ENCODE data around the gene RNF220. TPM values are rescaled to one million over a fixed set of nuclear protein-coding genes. Genes with fewer than 3 reads are reported as not detected.

Gene RNF220
- total RNA-seq, 2 experiments from 2014 or later = 81.8 to 94.1 TPM

DNA sequence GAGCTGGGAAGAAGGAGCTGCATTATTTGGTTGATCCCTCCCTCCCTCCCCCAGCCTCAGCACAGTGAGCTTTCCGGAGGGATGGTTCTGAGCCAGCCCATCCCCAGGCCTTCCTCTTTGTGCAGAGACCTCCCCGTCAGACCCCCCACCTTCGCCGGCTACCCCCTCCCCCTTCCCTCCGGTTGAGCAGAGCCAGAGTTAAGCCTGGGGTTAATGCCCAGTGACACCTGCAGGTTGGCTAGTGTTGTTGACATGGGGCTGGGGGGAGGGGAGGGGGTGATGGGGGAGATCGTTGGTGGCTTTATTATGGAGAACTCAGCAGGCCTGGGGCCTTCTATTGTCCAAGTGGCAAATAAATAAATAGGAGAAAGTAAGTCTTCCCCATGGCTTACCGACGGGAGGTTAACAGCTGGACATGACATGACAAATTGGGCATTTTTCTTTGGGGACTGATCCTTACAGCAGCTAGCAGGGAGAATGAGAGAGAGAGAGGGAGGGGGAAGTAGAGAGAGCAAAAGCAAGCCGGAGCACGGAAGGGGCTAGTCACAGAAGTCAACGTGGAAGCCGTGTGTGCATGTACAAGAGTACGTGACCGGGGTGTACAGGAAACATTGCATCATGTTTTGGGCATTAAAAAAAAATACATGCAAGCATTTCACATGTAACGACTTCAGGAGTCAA, 138.1 kb downstream of the RNF220 start:
- DNase-seq (no peak), ATAC-seq (no peak)
- Mint-ChIP-seq H3K36me3 (no peaks in the 10 kb centered on the region), H3K27me3 (peaks cover 51% of the 10 kb centered on the region), H3K9me3 (ENCODE audit: low read depth) (no peaks in the 10 kb centered on the region), H3K27ac (no peak overlapping the region), H3K4me1 (no peaks in the 10 kb centered on the region), H3K4me3 (no peak overlapping the region)
- CTCF ChIA-PET = interaction anchor here (1.1 kb wide), 1 partner anchor 51 kb away, joined by 3 read pairs; no protein-coding TSS in a partner anchor

DNA sequence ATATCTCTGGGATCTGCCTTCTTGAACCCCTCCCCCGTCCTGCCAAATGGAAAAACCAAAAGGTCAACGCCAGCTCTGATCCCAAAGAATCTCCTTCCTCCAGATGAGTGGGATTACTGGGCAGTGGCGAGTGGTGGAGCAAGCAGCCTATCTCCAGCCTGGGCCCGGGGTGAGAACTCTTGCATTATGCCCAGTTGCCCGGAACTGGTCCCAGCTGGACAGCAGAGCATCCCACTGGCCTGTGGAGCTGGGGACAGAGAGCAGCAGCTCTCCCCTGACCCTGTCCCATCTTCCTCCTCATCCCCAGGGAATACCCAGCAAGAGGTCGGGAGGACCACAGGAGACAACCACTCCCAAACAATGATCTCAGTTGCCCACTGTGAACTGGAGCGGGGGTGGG, 138.7 kb downstream of the RNF220 start:
- peaks cover 51% of the 10 kb centered on the region for H3K27me3 Mint-ChIP-seq
- no peak for DNase-seq
- H3K4me3 Mint-ChIP-seq = no peak overlapping the region
- CTCF ChIA-PET = no interaction called here
- H3K36me3 Mint-ChIP-seq = no peaks in the 10 kb centered on the region
- H3K9me3 Mint-ChIP-seq (ENCODE audit: low read depth) = no peaks in the 10 kb centered on the region
- ATAC-seq = no peak
- no peaks in the 10 kb centered on the region for H3K4me1 Mint-ChIP-seq
- H3K27ac Mint-ChIP-seq = no peak overlapping the region

DNA sequence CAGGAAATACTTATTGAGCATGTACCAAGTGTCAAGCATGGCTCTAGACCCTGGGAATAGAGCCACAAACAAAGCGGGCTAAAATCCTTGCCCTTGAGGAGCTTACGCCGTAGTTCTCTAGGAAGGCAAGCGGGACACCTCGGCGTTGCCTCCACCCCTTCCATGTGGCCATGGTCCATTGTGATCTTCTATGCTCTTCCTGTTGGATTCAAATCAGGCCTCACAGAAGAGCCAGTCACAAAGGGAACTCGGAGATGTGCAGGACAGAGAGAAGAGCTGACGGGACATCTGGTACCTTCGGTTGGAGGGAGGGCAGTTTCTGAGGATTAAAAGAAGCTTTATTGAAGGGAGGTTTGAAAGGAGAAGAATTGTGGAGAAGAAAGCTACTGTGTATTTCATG, 139.9 kb downstream of the RNF220 start:
- H3K27ac Mint-ChIP-seq = no peak overlapping the region
- CTCF ChIA-PET = no interaction called here
- H3K9me3 Mint-ChIP-seq (ENCODE audit: low read depth) = no peaks in the 10 kb centered on the region
- peaks cover 43% of the 10 kb centered on the region for H3K27me3 Mint-ChIP-seq
- DNase-seq = no peak
- no peaks in the 10 kb centered on the region for H3K4me1 Mint-ChIP-seq
- H3K36me3 Mint-ChIP-seq = no peaks in the 10 kb centered on the region
- no peak for ATAC-seq
- no peak overlapping the region for H3K4me3 Mint-ChIP-seq

DNA sequence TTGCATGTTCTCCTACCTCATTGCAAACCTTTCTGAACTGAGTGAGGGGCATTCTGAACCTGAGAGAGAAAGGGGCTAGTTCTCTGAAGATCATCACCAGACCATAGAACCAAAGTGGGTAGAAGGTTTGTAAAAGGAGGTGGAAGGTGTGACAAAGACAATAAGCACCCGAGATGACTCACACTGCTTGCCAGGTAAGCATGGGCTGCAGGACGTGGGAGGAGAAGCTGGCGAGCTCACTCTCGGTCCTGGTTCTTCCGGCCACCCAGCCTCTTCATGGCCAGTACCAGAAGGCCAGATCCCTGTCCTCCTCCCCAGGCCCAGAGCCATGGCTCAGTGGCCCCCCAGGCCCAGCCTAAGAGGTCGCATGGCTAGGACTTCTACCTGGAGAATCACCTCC, 140.9 kb downstream of the RNF220 start:
- H3K9me3 Mint-ChIP-seq (ENCODE audit: low read depth) = no peaks in the 10 kb centered on the region
- no peaks in the 10 kb centered on the region for H3K4me1 Mint-ChIP-seq
- no peak for ATAC-seq
- DNase-seq = no peak
- H3K36me3 Mint-ChIP-seq = no peaks in the 10 kb centered on the region
- CTCF ChIA-PET = no interaction called here
- peaks cover 35% of the 10 kb centered on the region for H3K27me3 Mint-ChIP-seq
- H3K27ac Mint-ChIP-seq = no peak overlapping the region
- no peak overlapping the region for H3K4me3 Mint-ChIP-seq

DNA sequence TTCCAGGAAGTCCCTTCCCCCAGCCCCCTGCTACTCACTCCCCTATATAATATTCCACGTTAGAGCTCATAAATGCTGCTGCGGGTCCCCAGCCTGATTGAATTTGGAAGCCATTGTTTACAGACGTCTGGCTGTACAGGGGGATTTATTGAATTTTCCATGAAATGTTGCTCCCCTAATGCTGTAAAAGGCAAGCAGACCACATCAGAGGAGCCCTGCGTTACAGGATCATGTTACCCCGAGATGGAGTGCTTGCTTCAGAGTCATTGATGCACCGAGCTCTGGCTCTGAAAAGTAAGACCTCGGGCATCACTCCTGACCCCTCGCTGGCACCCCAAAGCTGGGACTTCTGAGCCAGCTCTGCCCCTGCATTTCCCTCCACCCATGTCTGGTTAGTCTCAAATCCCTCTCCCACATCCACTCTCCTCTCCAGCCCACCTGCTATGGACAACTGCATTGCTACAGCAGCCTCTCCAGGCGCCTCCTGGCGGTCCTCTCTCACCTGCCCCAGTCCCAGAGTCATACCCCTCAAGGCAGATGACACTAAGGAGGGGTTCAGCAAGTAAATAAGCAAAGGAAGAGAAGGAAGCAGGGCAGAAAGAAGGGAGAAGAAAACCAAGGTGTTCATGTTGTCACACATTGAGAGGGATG, 141.5 kb downstream of the RNF220 start:
- DNase-seq = no peak
- CTCF ChIA-PET = no interaction called here
- Mint-ChIP-seq H3K27me3 (peaks cover 33% of the 10 kb centered on the region), H3K36me3 (no peaks in the 10 kb centered on the region), H3K27ac (no peak overlapping the region), H3K9me3 (ENCODE audit: low read depth) (no peaks in the 10 kb centered on the region), H3K4me3 (no peak overlapping the region), H3K4me1 (no peaks in the 10 kb centered on the region)
- no peak for ATAC-seq

DNA sequence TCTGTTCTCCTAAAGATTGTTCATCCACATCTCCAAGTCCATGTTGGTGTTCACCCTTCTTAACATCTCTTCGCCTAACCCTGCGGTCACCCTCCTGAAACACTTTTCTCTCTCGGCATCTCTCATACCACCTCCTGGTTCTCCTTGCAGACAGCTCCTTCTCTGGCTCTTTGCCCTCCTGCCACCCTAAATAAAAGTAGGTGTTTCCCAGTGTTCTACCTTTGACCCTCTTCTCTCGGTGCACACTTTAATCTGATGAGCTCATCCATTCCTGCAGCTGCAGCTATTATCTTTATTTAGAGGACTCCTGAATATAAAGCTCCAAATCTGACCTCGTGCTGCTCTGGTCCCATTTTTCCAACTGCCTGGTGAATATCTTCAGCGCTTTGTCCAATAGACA, 142.3 kb downstream of the RNF220 start:
- Mint-ChIP-seq H3K36me3 (no peaks in the 10 kb centered on the region), H3K4me1 (no peaks in the 10 kb centered on the region), H3K27me3 (peaks cover 30% of the 10 kb centered on the region), H3K9me3 (ENCODE audit: low read depth) (no peaks in the 10 kb centered on the region), H3K4me3 (no peak overlapping the region), H3K27ac (no peak overlapping the region)
- DNase-seq (no peak), ATAC-seq (no peak)
- CTCF ChIA-PET = interaction anchor here (1.1 to 1.7 kb wide), 2 partner anchors 16 to 24 kb away, joined by 3 to 4 read pairs; no protein-coding TSS in a partner anchor

DNA sequence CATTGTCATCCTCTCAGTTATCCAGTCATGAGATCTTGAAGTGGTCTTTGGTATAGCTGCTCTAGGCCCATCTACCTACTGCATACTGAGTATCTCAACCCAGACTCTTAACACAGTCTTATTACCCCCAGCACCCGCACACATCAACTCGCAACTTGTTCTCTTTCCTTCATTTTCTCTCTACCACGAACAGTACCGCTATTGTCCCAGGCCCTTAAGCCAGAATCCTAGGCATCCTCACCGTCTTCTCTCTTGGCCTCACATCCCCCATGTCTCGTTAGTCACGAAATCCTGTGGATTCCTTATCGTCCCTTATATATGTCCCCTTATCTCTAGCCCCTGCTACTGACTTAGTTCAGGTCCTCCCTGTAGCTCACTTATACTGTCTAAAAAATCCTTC, 142.8 kb downstream of the RNF220 start:
- Mint-ChIP-seq H3K4me1 (peaks cover 1% of the 10 kb centered on the region), H3K27ac (no peak overlapping the region), H3K27me3 (peaks cover 29% of the 10 kb centered on the region), H3K4me3 (no peak overlapping the region), H3K36me3 (no peaks in the 10 kb centered on the region), H3K9me3 (ENCODE audit: low read depth) (no peaks in the 10 kb centered on the region)
- ATAC-seq (no peak), DNase-seq (no peak)
- CTCF ChIA-PET = interaction anchor here (1.1 to 1.7 kb wide), 2 partner anchors 16 to 24 kb away, joined by 3 to 4 read pairs; no protein-coding TSS in a partner anchor

DNA sequence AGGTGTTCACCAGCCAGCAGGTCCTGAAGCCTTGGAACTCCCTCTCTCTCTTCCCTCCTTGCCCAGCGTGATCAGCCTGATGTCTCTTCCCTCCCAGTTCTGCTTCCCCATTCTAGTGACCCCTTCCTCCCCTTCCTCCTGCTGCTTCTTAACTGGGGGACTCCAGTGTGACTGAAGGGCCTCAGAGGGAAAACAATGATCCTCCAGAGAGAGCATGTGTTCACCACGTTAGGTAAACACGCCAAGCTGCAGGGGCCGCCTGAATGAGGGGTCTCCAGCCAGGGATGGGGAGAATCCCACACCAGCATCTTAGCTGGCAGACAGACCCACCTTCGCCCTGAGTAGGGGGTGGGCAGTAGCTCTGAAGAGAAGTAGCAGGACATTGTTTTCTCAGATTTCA, 144.5 kb downstream of the RNF220 start:
- no peaks in the 10 kb centered on the region for H3K36me3 Mint-ChIP-seq
- DNase-seq = no peak
- peaks cover 21% of the 10 kb centered on the region for H3K27me3 Mint-ChIP-seq
- H3K27ac Mint-ChIP-seq = no peak overlapping the region
- CTCF ChIA-PET = no interaction called here
- no peaks in the 10 kb centered on the region for H3K9me3 Mint-ChIP-seq (ENCODE audit: low read depth)
- peaks cover 2% of the 10 kb centered on the region for H3K4me1 Mint-ChIP-seq
- H3K4me3 Mint-ChIP-seq = no peak overlapping the region
- no peak for ATAC-seq

DNA sequence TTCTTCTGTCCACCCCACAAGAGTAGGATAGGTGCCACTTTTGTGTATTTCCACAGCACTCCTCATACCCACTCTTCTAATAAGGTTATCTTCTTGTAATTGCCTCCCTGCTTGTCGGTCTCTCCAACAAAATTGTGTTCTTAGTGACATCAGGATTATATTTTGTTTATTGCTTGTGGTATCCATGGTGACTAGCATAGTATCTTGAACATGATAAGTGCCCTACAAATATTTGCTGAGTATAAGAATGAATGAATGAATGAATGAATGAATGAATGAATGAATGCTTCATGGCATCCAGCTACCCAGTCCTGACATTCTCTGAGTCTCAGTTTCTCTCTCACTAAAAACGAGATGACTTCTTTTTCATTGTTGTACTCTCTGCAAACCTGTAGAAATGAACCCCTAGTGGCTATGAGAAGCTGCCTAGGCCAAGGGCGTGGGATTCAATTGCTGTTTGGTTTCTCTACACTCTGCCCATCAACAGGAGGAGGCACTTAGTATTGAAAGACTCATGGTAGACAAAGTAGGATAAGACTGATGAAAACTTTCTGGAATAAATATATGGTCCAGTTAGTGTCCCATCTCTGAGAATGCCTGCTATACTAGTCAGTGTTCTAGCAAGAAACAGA, 148.2 kb downstream of the RNF220 start:
- ATAC-seq (no peak), DNase-seq (no peak)
- Mint-ChIP-seq H3K9me3 (ENCODE audit: low read depth) (no peaks in the 10 kb centered on the region), H3K4me3 (no peak overlapping the region), H3K36me3 (no peaks in the 10 kb centered on the region), H3K27ac (no peak overlapping the region), H3K4me1 (peaks cover 2% of the 10 kb centered on the region), H3K27me3 (peaks cover 17% of the 10 kb centered on the region)
- CTCF ChIA-PET = interaction anchor here (1.5 kb wide), 1 partner anchor 18 kb away, joined by 4 read pairs; no protein-coding TSS in a partner anchor

DNA sequence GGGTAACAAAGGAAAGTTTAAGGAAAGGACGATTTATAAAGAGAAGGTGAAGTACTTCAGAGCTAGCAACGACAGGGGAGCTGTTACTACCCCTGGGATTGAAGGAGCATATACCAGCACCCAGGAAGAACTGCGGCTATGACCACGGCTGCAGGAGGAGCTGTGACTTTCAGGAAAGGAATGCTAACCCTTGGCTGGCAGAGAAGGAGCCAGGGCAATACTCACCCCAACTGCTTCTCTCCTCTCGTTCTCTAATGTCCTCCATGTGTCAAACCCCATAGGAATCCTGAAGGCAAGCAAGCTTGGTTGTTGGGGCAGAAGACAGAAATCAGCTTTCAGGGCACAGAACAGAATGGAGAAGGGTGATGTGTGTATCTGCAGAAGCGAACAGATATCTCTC, 148.7 kb downstream of the RNF220 start:
- Mint-ChIP-seq H3K9me3 (ENCODE audit: low read depth) (no peaks in the 10 kb centered on the region), H3K4me3 (no peak overlapping the region), H3K27me3 (peaks cover 20% of the 10 kb centered on the region), H3K27ac (no peak overlapping the region), H3K36me3 (no peaks in the 10 kb centered on the region), H3K4me1 (peaks cover 2% of the 10 kb centered on the region)
- CTCF ChIA-PET = interaction anchor here (1.5 kb wide), 1 partner anchor 18 kb away, joined by 4 read pairs; no protein-coding TSS in a partner anchor
- DNase-seq (no peak), ATAC-seq (no peak)

DNA sequence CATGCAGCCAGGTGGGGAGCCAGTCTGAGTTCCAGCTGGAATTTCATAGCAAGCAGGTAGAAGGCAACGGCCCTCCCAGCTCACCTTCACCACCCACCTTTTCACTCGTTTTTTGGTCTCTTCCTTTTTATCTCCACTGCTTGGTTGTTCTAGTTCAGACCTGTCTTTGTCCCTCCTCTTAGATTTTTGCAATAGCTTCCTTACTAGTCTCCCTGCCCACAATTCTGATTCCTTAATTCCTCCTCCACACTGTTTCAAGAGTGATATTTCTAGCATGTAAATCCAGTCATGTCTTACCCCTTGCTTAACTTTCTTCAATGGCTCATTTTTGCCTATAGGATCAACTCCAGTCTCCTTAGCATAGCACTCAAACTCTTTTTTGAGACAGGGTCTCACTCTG, 149.7 kb downstream of the RNF220 start:
- Mint-ChIP-seq H3K36me3 (no peaks in the 10 kb centered on the region), H3K4me1 (peaks cover 2% of the 10 kb centered on the region), H3K27ac (no peak overlapping the region), H3K27me3 (peaks cover 27% of the 10 kb centered on the region), H3K9me3 (ENCODE audit: low read depth) (no peaks in the 10 kb centered on the region), H3K4me3 (no peak overlapping the region)
- DNase-seq (no peak), ATAC-seq (no peak)
- CTCF ChIA-PET = no interaction called here

DNA sequence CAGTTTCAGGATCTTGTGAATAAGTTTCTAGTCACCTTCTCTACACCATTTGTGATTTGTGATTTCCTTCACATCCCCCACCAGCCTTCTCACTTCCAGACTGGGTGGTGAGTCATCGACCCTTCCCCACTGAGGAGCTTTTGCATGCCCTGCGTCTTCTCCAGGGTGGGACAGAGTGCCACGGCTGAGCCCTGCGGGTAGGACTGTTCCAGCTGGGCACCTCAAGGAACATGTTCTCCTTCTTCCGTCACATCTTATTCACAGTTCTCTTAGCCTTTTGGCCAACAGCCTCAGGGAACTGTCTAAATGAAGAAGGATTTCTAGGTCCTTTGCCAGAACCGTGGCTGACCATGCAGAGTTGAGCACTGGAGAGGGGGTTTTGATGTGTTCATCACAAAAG, 152.7 kb downstream of the RNF220 start:
- DNase-seq = no peak
- H3K4me1 Mint-ChIP-seq = peaks cover 17% of the 10 kb centered on the region
- no peaks in the 10 kb centered on the region for H3K36me3 Mint-ChIP-seq
- H3K27ac Mint-ChIP-seq = no peak overlapping the region
- H3K9me3 Mint-ChIP-seq (ENCODE audit: low read depth) = no peaks in the 10 kb centered on the region
- peaks cover 24% of the 10 kb centered on the region for H3K27me3 Mint-ChIP-seq
- ATAC-seq = no peak
- CTCF ChIA-PET = interaction anchor here (0.6 kb wide), 1 partner anchor 30 kb away, joined by 4 read pairs; no protein-coding TSS in a partner anchor
- no peak overlapping the region for H3K4me3 Mint-ChIP-seq

DNA sequence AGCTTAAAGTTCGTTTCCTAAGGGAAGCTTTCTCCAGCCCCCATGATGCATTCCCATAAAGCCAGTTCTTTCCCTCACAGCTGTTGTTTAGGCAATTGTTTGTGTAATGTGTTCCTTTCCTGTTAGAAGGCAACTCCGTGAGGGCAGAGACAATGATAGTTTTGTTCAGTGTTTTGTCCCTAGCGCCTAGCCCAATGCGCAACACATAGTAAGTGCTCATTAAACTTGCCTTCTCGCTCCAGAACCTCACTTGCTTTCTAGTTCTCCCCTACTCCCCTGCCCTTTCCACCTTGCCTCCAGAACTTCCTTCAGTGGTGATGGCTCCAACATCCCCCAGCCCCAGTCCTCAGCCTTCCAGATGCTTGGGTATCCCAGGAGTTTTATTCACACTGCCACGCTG, 153.8 kb downstream of the RNF220 start:
- CTCF ChIA-PET = interaction anchor here (2.2 kb wide), 1 partner anchor 13 kb away, joined by 10 read pairs; no protein-coding TSS in a partner anchor
- H3K9me3 Mint-ChIP-seq (ENCODE audit: low read depth) = no peaks in the 10 kb centered on the region
- no peak overlapping the region for H3K4me3 Mint-ChIP-seq
- ATAC-seq (no peak), DNase-seq (no peak)
- H3K4me1 Mint-ChIP-seq = peaks cover 15% of the 10 kb centered on the region
- H3K36me3 Mint-ChIP-seq = no peaks in the 10 kb centered on the region
- H3K27me3 Mint-ChIP-seq = peaks cover 27% of the 10 kb centered on the region
- H3K27ac Mint-ChIP-seq = no peak overlapping the region

DNA sequence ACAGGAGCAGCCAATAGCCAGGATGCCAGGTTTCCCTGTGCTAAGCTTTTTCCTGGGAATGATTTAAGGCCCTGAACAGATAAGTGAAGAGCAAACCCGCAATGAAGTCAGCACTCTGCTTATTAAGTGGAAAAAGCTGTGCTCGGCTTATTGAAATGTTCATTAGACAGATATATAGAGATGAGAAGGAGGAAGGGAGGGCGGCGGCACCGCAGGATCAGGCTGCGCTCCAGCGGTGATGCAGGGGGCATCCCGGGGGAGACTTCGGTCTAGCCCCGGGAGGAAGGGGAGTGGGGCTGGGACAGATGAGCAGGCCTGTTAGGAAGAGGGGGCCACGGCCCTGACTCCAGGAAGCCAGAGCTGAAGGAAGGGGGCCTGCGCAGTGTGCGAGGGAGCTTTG, 154.3 kb downstream of the RNF220 start:
- no peak for ATAC-seq
- H3K27me3 Mint-ChIP-seq = peaks cover 30% of the 10 kb centered on the region
- H3K9me3 Mint-ChIP-seq (ENCODE audit: low read depth) = no peaks in the 10 kb centered on the region
- H3K36me3 Mint-ChIP-seq = no peaks in the 10 kb centered on the region
- H3K4me3 Mint-ChIP-seq = no peak overlapping the region
- DNase-seq = no peak
- no peak overlapping the region for H3K27ac Mint-ChIP-seq
- H3K4me1 Mint-ChIP-seq = peaks cover 15% of the 10 kb centered on the region
- CTCF ChIA-PET = interaction anchor here (1.2 to 2.2 kb wide), 2 partner anchors 13 to 94 kb away, joined by 3 to 10 read pairs; no protein-coding TSS in a partner anchor

Measured in activated CD8-positive, alpha-beta memory T cell treated with anti-CD3 and anti-CD28 coated beads, Interleukin-2, amount 10 ng/mL, durations not matched to agents 7 days and 5 days (primary cell).